Raji (cell line): ENCODE results near the gene ANP32D.

Experiments used
- POLR2A ChIP-seq: IDR thresholded peaks from 2 replicates; pipeline ENCODE4 v1.6.1; 2011; ENCODE audit warnings: low read depth, low read length, control low read depth; ENCODE audit not compliant: insufficient read depth

Gene ANP32D

DNA sequence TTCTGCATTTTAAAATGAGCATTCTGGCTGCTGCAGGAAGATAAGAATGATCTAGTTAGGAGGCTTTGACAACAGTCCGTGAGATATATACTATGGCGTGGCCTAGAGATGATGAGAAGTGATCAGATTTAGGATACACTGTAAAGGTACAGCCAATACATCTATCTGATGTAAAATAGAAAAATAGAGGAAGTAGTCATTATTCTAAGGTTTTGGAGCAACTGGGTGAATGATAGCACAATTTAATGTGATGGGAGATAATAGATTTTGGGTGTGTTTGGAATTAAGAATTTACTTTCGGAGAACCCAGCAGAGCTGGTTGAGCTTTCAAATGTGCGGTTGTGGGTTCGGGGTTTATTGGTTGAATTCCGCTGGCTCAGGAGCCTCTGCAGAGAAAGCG lies at the start of gene ANP32D:
Gene ANP32D (plus strand): TSS at position 301 of the 400 bp plus-strand sequence. CDS start 106 bp downstream, outside the sequence.
- no peak for TF ChIP-seq POLR2A

DNA sequence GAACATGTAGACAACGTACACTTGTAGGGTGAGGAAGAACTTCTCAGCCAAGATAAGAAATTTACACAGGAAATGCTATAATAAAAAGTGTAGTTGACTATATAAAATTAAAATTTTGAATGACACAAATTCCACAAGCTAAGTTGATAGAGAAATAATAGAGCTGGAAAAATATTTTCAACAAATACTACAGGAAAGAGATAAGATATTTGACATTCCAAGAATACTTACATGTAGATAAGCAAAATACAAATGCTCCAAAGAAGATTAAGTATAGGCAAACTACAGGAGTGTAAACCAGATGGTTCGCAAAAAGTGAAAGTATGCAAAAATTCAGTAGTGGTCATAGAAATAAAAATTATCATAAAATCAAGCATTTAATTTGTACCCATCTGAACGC lies 49.2 kb upstream of the ANP32D start:
- TF ChIP-seq POLR2A: no peak

DNA sequence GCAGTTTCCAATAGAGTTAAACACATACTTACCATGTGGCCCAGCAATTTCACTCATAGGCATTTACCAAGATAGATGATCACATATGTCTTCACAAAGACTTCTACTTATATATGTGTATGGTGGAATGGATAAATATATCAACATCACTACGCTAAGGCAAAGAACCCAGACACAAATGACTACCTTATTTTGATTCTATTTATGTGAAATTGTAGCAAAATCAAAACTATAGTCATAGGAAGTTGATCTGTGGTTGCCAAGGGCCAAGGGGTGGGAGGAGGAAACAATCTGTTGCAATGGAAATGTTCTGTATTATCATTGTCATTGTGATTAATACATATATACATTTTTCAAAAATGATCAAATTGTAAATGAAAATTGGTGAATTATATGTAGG lies 47.7 kb upstream of the ANP32D start:
- no peak for TF ChIP-seq POLR2A

DNA sequence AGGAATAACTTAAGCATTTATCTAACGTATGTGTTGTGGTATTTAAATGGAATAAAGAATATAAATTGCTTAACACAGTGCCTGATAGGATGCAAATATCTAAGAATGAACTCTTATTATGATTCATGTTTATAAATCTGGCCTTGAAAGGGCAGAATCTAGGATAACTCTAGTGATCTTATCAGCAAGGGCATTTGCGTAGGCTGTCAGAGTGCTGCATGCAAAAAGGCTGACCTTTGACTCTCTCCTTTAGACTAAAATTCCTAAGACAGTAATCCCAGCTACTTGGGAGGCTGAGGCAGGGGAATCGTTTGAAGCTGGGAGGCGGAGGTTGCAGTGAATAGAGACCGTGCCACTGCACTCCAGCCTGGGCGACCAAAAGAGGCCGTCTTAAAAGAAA lies 31.3 kb upstream of the ANP32D start:
- TF ChIP-seq POLR2A: no peak

DNA sequence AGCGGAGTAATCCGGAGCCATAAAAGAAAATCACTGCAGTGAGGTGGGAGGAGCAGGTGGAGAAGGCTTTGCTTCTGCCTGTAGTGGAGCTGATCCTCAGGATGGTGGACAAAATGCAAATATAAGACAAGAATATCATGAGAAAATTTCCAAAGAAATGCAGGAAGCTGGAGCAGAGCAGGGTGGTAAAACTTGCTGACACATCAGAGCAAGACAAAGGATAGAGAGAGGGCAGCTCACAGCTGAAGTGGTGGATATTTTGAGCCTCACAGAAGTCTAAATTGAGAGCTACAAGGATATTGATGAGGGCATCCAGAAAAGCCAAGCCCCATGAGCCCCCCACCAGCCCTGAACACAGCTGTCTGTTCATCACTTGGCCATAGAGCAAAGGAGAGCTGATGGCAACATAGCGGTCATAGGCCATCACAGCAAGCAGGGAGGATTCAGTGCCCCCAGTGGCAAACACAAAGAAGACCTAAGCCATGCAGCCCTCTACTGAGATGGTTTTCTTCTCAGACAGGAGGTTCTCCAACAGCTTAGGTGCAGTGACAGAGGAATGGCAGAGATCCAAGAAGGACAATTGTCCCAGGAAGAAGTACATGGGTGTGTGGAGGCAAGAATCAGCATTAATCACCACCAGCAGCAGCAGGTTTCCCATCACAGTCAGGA lies 30.0 kb upstream of the ANP32D start:
- no peak for TF ChIP-seq POLR2A

DNA sequence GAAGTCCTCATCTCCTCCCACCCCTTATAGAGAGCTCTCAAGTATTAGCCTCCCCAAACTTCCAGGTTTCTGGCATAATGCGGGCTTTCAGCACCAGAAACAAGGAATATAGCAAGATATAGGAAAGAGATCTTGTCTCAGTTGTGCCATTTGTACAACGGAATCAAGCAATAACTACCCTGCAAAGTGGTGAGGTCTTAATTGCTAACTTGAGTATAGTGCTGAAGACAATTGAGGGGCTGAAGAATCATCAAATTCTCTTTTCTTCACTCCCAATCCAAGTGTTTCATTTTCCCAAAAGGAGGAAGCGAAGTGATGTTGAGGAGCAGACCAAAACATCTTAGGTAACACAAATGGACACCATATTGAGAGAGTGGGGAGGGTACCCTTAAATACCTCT lies 26.8 kb upstream of the ANP32D start:
- no peak for TF ChIP-seq POLR2A

DNA sequence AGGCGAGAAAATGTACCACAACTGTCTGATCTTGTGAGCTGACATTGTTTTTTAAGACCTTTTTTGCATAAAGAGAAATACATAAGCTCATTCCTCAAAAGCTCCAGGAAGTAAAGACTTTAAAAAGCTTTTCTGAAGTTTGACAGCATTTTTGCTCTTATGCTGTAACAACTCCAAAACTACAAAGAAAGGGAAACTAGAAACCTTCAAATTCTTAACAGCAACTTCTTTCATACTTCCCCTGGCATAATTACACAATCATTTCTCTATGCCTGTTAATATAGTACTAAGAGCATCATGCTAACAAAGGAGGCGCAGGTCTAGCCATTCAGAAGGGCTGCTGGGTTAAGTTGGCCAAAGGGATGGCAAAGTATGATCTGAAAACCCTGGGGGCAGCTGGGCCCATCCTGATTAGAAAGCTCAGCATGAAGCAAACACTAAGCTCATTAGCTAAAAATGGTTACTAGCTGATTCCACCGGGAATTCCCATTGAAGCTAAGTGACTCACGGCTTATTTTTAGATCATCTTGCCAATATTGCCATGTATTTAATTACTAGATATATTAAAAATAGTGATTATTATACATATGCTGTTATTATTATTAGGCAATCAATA lies 26.1 kb upstream of the ANP32D start:
- no peak for TF ChIP-seq POLR2A

DNA sequence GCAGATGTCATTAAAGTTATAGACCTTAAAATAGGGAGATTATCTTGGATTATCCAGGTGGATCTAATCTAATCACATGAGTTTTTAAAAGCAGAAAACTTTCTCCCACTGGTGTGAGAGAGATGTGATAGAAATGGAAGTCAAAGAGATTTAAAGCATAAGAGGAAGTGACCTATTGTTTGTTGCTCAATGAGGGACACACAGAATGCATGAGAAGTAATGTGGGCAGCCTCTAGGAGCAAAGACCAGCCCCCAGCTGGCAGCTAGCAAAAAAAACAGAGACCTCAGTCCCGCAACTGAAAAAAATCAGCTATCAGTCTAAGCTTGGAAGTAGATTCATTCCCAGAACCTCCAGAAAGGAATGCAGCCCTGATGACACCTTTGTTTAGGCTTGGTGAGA lies 24.6 kb upstream of the ANP32D start:
- no peak for TF ChIP-seq POLR2A

DNA sequence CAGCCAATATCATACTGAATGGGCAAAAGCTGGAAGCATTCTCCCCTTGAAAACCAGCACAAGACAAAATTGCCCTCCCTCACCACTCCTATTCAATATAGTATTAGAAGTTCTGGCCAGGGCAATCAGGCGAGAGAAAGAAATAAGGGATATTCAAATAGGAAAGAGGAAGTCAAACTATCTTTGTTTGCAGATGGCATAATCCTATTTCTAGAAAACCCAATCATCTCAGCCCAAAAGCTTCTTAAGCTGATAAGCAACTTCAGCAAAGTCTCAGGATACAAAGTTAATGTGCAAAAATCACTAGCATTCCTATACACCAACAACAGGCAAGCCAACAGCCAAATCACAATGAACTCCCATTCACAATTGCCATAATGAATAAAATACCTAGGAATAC lies 21.0 kb upstream of the ANP32D start:
- no peak for TF ChIP-seq POLR2A

DNA sequence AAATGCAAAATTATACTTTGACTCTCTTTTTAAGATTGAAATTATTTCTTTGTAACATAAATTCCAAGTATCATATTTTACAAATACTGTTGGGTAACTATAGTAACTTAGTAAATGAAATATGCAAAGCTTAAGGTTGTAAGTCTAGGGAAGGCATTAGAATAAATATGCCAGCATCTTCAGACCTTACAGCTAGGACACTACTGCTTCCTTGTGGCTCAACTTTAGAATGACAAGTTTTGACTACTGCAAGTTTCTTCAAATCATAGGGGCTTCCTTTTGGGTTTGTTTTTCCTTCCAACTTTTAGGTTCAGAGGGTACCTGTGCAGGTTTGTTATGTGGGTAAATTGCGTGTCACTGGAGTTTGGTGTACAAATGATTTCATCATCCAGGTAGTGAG lies 17.7 kb upstream of the ANP32D start:
- TF ChIP-seq POLR2A: no peak

DNA sequence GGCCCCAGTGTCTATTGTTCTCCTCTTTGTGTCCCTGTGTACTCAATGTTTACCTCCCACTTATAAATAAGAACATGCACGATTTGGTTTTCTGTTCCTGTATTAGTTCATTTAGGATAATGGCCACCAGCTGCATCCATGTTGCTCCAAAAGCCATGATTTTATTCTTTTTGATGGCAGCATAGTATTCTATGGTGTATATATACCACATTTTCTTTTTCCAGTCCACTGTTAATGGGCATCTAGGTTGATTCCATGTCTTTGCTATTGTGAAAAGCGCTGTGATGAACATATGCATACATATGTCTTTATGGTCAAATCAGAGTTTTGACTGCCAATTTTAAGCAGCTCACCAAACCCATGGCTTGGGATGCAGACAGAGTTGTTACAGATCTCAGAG lies 17.2 kb upstream of the ANP32D start:
- TF ChIP-seq POLR2A: no peak

DNA sequence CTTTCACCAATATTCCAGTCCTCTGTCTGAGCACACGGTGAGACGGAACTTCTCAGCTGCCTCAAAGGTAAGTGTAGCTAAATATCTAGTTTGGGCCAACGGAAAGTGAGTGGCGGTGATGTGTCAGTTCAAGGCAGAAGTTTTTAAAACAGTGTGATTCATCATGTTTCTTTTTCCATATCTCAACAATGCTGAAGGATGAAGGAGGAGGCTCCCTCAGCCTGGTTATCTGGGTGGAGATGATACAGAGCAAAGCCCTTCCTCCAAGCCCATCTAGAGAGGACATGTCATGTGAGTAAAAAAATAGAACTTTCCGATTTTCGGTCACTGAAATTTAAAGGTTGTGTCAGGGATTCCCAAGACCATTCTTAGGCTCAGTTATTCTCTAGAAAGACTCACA lies 13.1 kb upstream of the ANP32D start:
- no peak for TF ChIP-seq POLR2A

DNA sequence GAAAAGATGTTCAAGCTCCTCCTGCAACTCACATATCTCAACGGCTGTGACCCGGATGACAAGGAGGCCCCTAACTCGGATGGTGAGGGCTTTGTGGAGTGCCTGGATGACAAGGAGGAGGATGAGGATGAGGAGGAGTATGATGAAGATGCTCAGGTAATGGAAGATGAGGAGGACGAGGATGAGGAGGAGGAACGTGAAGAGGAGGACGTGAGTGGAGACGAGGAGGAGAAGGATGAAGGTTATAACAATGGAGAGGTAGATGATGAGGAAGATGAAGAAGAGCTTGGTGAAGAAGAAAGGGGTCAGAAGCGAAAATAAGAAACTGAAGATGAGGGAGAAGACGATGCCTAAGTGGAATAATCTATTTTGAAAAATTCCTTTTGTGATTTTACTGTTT lies 702 bp downstream of the ANP32D start:
- no peak for TF ChIP-seq POLR2A

DNA sequence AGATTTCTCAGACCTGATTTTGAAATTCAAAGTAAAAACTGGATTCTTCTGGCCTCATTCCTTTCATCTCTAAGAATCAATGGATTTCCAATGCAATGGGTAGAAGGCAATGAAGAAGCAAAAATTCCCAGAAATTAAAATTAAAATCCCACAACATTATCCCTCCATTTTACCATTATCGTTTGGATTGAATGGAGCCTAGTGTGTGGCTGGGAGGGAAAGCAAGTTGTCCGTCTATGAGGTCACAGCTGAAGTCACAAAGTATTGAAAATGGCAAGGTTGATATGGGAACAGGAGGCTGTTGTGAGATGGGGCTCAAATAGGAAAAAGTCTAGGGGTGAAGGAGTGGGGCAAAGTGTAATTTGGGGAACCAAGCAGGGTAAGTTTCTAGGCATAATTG lies 9.8 kb downstream of the ANP32D start, which contains the start of gene C12orf54:
Gene C12orf54 (plus strand): TSS at position 301 of the 400 bp plus-strand sequence. CDS start 799 bp downstream, outside the sequence.
- no peak for TF ChIP-seq POLR2A

DNA sequence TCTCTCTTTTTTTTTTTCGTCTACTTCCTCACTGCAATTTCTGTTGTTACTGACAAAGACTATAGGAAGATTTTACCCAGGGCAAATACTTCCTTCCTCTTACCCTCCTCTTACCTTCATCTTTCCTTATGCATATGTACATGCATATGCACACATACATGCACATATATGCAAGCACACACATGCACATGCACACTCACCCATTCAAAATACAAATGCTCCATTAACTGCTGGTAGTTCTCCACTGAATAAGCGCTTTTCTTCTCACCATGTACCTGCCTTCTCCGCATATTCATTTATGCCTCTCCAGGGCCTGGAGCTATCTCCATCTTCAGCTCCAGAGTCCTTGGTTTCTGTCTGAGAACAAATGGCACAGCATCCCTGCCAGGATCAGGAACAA lies 10.6 kb downstream of the ANP32D start:
- no peak for TF ChIP-seq POLR2A

DNA sequence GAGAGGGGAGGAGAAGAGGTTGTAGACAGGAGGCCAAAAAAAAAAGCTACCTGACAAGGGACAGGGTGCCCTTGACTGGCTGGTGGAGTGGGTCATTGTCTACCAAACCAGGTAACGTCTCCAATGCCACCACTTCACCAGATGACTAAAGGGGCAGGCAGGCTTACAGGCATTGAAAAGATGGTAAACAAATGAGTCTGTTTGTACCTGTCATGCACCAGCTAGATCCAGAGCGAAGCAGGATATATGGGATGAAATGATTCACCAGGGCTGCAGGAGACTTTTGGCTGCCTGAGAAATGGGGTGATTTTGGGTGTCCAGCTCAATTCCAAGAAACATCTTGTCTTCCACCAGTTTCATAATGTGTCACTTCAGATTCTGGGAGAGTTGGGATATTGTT lies 13.9 kb downstream of the ANP32D start:
- TF ChIP-seq POLR2A: no peak

DNA sequence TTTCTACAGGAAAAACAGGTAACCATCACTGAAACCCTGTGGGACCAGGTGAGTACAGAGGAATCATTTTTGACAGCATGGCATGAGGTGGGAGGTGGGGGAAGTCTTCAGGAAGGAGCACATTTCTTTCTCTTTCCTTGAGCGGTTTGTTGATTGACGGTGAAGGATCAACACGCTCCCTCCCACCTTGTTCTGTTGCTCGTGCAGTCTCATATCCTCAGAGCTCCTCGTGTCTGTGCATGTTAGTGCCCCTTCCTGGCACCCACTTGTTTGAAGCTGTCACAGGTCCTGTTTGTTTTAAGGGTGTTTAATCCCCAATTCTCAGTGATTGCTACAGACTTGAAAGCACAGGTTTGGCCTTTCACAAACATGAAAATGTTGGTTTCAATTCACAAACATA lies 14.3 kb downstream of the ANP32D start:
- TF ChIP-seq POLR2A: no peak
